K562 (cell line): ENCODE results near the gene AK2. TPM values are rescaled to one million over a fixed set of nuclear protein-coding genes. Genes with fewer than 3 reads are reported as not detected.

Experiments
- CCAR2 ChIP-seq: fragments of 200-400 bp; formaldehyde crosslinking; IDR thresholded peaks from 2 replicates; pipeline ENCODE4 v1.6.1; 2017; ENCODE audit warnings: mild to moderate bottlenecking, low read depth, low read length
- CXXC5 ChIP-seq: fragments of 250-450 bp; sonication (Bioruptor Pico); IDR thresholded peaks from 2 replicates; pipeline ENCODE4 v1.8.0; 2022; ENCODE audit warnings: inconsistent platforms, mild to moderate bottlenecking, moderate library complexity
- FOS ChIP-seq: IDR thresholded peaks from 3 replicates; pipeline ENCODE4 v1.6.1; 2011; ENCODE audit not compliant: insufficient read length; ENCODE audit errors: extremely low read depth
- FOXJ3 ChIP-seq: sonication (generic); formaldehyde crosslinking; IDR thresholded peaks from 2 replicates; pipeline ENCODE4 v1.4.0; 2020; ENCODE audit warnings: mild to moderate bottlenecking, missing genetic modification reagents
- HDGF ChIP-seq: fragments of 450-650 bp; IDR thresholded peaks from 2 replicates; pipeline ENCODE4 v1.6.1; 2016
- KDM1A ChIP-seq, 2 experiments: fragments of 450-650 bp; IDR thresholded peaks; 2 replicates each; pipeline ENCODE4 v1.6.1; 2016; ENCODE audit warnings: mild to moderate bottlenecking in 2 of 2
- MAZ ChIP-seq, 2 experiments: fragments of 450-650 bp in 1 of 2; sonication (generic) in 1 of 2; formaldehyde crosslinking; IDR thresholded peaks in 1 of 2; conservative IDR thresholded peaks in 1 of 2; 2 replicates each; pipeline versions ENCODE4 v1.4.0 to v1.5.0; 2020; ENCODE audit warnings: mild to moderate bottlenecking in 1 of 2, missing genetic modification reagents in 1 of 2
- NFYB ChIP-seq: IDR thresholded peaks from 2 replicates; pipeline ENCODE4 v1.6.1; 2011; ENCODE audit warnings: mild to moderate bottlenecking, moderate library complexity; ENCODE audit not compliant: insufficient read length; ENCODE audit errors: extremely low read depth
- RB1 ChIP-seq: fragments of 450-650 bp; IDR thresholded peaks from 2 replicates; pipeline ENCODE4 v1.6.1; 2017; ENCODE audit warnings: low read depth, mild to moderate bottlenecking
- RBFOX2 ChIP-seq: fragments of 200-400 bp; formaldehyde crosslinking; IDR thresholded peaks from 2 replicates; pipeline ENCODE4 v1.6.1; 2017; ENCODE audit warnings: low read depth, mild to moderate bottlenecking, low read length, moderate library complexity
- SNIP1 ChIP-seq: fragments of 450-650 bp; IDR thresholded peaks from 2 replicates; pipeline ENCODE4 v1.7.1; 2017; ENCODE audit warnings: low read depth, mild to moderate bottlenecking
- SNRNP70 ChIP-seq: fragments of 200-400 bp; formaldehyde crosslinking; optimal IDR thresholded peaks from 2 replicates; pipeline ENCODE3; 2017; ENCODE audit warnings: low read depth, low read length
- TGIF2 ChIP-seq: sonication (generic); formaldehyde crosslinking; IDR thresholded peaks from 2 replicates; pipeline ENCODE4 v1.8.1; 2022; ENCODE audit warnings: mild to moderate bottlenecking, missing genetic modification reagents, moderate library complexity
- ZNF445 ChIP-seq: fragments of 250-450 bp; sonication (Bioruptor Pico); IDR thresholded peaks from 2 replicates; pipeline ENCODE4 v1.4.0; 2020; ENCODE audit warnings: low read depth, mild to moderate bottlenecking, moderate library complexity
- polyA plus RNA-seq, 8 experiments: library from polyadenylated mRNA; depleted of rRNA in 4 of 8; stranded (reverse) in 5 of 8; unstranded in 3 of 8; fragments of >200 nt; fragmentation: Nextera tagmentation in 2 of 8; fragmentation: Illumina TruSeq in 1 of 8; extraction: Ambion mirVana in 2 of 8; extraction: Trizol in 1 of 8; gene quantifications; 2 replicates each; pipeline versions ENCODE4 v1.2.1 to v1.2.3, GENCODE V29; 2011 to 2014; ENCODE audit warnings: inconsistent platforms in 1 of 8, missing spikeins in 1 of 8
- total RNA-seq, 7 experiments: library from RNA; depleted of rRNA in 6 of 7; stranded (reverse); fragments of >200 nt in 6 of 7; fragmentation: Illumina TruSeq in 2 of 7; extraction: Trizol in 2 of 7; gene quantifications; 2 replicates each; pipeline versions ENCODE4 v1.2.1 to v1.2.3, GENCODE V29; 2011 to 2021; ENCODE audit warnings: low replicate concordance in 1 of 7

The AK2 gene
- total and polyA plus RNA-seq, 9 of the 15 experiments (the other 6 are each of a cell fraction or from before 2014, with no cell fraction given): 105 to 1,050 (median 509) TPM

DNA sequence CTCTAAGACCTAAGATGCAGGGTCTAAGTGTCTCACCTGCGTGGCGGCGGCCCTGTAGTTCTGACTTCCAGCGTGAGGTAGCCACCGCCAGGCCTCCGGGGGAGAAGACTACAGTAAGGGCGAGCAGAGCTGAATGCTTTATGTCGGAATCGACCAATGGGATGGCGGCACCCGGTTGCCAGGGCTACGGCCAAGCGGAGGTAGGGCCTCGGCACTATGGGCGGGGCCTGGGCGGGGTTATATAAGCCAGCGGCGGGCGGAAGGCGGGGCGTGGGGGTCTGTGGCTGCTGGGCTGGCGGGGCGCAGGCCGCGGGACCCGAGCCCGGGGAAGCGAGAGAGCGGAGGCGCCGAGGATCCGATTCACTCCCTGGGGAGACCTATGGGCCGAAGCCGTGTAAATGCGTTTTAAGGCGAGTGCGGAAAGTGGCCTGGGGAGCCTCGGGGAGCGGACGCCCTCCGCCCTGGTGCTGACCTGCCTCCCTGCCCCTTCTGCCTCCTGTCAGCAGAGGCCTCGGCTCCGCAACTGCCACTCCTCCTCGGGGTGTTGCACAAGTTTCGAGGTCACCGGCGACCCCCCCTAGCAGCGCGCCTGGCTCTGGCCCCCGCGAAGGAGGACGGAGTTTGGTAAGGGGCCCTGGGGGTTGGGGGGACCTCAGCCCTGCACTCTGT lies 44.3 kb upstream of the AK2 start, which contains the start of gene AZIN2 (continued):
- peak; percentile 29 to 43; a peak in 2 of 4 replicates for TF ChIP-seq MAZ (CRISPR knock-in tag; conservative IDR thresholded peaks at IDR 0.05 in 1 of 2, IDR thresholded peaks at IDR 0.05 in 1 of 2)
- TF ChIP-seq RB1: peak; percentile 40
- TF ChIP-seq TGIF2 (CRISPR knock-in tag): no peak
- no peak for TF ChIP-seq HDGF
- no peak for TF ChIP-seq CCAR2
- TF ChIP-seq KDM1A (IDR thresholded peaks at IDR 0.05): no peak
- no peak for TF ChIP-seq FOXJ3 (CRISPR knock-in tag)
- peak; percentile 38 for TF ChIP-seq CXXC5 (CRISPR knock-in tag)
- peak; percentile 55 for TF ChIP-seq FOS
- peak; percentile 45 for TF ChIP-seq NFYB
- TF ChIP-seq SNRNP70: no peak
- TF ChIP-seq SNIP1: no peak
- TF ChIP-seq RBFOX2: peak; percentile 64
- no peak for TF ChIP-seq ZNF445 (CRISPR knock-in tag)
